ENCODE measurements around the gene SPOCK2.
A peak's percentile ranks its signal among the peaks of the same experiment; 100 is the strongest.

Gene SPOCK2

DNA sequence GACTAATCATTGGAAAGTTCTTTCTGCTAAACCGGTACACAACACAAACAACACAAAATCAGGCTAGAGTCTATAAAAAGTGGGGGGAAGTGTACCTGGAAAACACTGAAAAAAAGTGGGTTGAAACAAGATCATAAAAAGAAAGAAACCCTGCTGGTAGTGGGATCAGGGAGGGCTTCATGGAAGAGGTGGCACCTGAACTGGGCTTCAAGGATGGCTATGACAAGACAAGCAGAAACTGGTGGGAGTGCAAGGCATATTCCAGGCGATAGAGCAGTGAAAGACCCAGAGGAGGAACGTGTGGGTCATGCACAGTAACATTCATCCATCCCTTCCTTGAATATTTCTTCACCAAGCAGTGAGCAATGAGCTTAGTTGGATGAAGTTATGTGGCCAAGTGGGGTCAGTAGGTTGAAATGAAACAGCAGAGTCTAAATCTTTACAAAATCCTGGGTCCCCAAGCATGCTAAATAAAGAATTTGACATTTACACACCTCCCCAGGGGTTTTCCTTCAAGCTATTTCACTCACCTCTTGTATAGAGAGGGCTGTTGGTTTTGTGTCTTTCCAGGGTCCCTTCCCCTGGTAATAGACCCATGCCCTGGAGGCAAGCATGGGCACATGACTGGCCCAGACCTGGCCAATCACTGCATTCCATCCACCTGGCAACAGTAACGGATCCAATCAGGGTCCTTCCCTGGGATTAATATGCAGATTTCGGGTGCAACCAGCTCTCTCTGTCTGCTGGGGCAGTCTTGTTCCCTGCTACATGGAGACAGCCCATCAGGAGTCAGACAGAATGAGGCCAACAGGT, 38.2 kb downstream of the SPOCK2 start:
- DNase-seq (ENCODE audit: insufficient read length, low spot score) = no peak
- FAIRE-seq = no peak
- TF ChIP-seq PAX5 (IDR thresholded peaks at IDR 0.05; ENCODE audit: insufficient read depth, low read length, severe bottlenecking) = no peak
- no peak for TF ChIP-seq POU2F2 (IDR thresholded peaks at IDR 0.05; ENCODE audit: low read depth, low read length)
- TF ChIP-seq SPI1 (IDR thresholded peaks at IDR 0.05; ENCODE audit: low read depth, low read length) = no peak
- TF ChIP-seq TAF1 (IDR thresholded peaks at IDR 0.05; ENCODE audit: low read depth, low read length) = no peak

DNA sequence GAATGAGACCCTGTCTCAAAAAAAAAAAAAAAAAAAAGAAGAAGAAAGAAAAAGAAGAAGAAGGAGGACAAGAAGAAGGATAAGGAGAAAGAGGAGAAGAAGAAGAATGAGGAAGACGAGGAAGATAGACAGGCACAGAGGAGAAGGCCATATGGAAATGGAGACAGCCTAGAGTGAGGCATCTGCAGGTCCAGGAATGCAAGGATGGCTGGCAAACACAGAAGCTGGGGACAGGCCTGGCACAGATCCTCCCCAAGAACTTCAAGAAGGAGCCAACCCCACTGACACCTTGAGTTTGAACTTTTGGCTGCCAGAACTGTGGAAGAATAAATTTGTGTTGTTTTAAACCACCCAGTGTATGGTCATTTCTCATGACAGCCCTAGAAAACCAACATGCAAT, 38.9 kb downstream of the SPOCK2 start:
- TF ChIP-seq POLR2A (IDR thresholded peaks at IDR 0.05; ENCODE audit: low read depth, low read length) (no peak), POU2F2 (IDR thresholded peaks at IDR 0.05; ENCODE audit: low read depth, low read length) (no peak), TAF1 (IDR thresholded peaks at IDR 0.05; ENCODE audit: low read depth, low read length) (no peak), PAX5 (IDR thresholded peaks at IDR 0.05; ENCODE audit: insufficient read depth, low read length, severe bottlenecking) (no peak), SPI1 (IDR thresholded peaks at IDR 0.05; ENCODE audit: low read depth, low read length) (no peak), POLR2AphosphoS5 (IDR thresholded peaks at IDR 0.05; ENCODE audit: low read depth, low read length) (no peak)
- no peak for FAIRE-seq
- no peak for DNase-seq (ENCODE audit: insufficient read length, low spot score)

DNA sequence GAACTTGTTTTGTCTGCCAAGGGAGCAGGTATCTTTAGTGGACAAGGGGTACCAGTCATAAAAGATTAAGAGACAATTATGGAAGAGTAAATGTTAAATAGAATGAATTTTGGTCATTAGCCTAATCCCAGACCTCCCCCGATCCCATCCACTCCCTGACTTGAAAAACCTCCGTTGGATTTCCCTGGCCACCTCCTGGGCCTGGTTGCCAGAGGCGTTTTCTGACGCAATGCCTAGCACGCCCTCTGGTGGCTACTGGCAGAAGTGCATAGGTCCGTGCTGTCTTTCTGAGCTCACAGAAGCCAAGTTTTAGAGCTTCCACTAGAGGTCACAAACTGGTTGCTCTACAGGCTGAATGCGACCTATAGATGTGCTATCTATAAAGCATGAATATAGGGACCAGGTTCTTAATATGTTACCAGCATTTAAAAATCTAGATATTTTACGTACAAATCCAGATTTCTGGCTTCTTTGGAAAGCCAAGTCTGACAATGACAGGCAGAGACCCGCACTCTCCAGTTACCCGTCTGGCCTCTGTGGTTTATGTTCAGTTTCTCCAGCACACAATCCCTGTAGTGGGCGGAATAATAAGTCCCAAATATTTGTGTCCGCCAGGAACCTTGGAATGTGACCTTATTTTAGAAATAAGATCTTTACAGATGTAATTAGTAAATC, 39.8 kb downstream of the SPOCK2 start:
- FAIRE-seq (peak; percentile 94), DNase-seq (ENCODE audit: insufficient read length, low spot score) (peak; percentile 78)
- TF ChIP-seq POLR2A (IDR thresholded peaks at IDR 0.05; ENCODE audit: low read depth, low read length) (no peak), POLR2AphosphoS5 (IDR thresholded peaks at IDR 0.05; ENCODE audit: low read depth, low read length) (no peak), POU2F2 (IDR thresholded peaks at IDR 0.05; ENCODE audit: low read depth, low read length) (no peak), SPI1 (IDR thresholded peaks at IDR 0.05; ENCODE audit: low read depth, low read length) (no peak), PAX5 (IDR thresholded peaks at IDR 0.05; ENCODE audit: insufficient read depth, low read length, severe bottlenecking) (no peak), TAF1 (IDR thresholded peaks at IDR 0.05; ENCODE audit: low read depth, low read length) (no peak)

DNA sequence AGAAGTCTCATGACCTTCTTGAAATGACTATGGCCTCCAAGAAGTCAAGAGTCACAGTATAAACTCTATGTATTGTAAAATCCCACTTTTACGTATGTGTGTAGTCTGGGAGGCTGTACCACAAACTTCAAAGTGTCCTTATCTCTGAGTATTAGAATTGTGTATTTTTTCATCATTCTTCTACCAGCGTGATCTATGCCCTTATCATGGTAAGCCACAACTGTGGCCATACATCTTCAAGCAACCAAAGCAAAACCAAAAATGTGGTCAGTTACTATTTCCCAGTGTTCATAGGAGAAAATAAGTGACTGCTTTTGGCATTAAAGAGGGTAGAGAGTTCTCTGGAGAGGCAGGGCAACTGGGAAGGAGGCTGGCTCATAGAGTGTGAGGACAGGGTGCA, 42.8 kb downstream of the SPOCK2 start:
- DNase-seq (ENCODE audit: insufficient read length, low spot score) = no peak
- FAIRE-seq = no peak
- TF ChIP-seq POLR2A (IDR thresholded peaks at IDR 0.05; ENCODE audit: low read depth, low read length) (no peak), POU2F2 (IDR thresholded peaks at IDR 0.05; ENCODE audit: low read depth, low read length) (no peak), TAF1 (IDR thresholded peaks at IDR 0.05; ENCODE audit: low read depth, low read length) (no peak), PAX5 (IDR thresholded peaks at IDR 0.05; ENCODE audit: insufficient read depth, low read length, severe bottlenecking) (no peak)

DNA sequence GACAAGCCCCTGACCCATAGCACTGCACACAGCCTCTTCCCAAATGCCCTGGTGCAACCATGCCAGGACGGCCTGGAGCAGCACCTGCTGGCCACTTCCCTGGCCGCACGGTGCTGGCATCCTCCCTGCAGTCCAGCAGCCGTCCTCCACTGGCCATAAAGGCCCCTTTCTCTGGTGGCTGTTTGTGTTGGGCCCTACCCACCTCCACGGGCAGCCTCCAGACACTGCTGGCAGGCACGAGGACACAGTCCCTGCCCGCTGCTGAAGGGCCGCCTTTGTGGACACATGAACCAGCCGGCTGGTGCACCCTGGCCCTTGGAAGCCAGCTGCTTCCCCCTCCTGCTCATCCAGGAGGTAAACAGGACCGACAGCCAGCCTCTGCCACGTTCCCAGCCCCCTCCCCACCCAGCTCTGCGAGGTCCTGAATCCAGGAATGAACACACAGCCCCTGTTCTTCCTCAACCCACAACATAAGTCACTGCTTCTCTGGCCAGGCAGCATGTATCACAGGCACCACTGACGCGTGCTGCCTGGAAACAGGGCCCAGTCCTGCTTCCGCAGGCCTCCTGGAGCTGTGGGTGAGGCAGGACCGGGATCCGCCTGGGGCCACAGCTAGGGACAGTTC, 43.8 kb downstream of the SPOCK2 start:
- TF ChIP-seq POLR2AphosphoS5 (IDR thresholded peaks at IDR 0.05; ENCODE audit: low read depth, low read length) (no peak), PAX5 (IDR thresholded peaks at IDR 0.05; ENCODE audit: insufficient read depth, low read length, severe bottlenecking) (no peak), TAF1 (IDR thresholded peaks at IDR 0.05; ENCODE audit: low read depth, low read length) (no peak), POU2F2 (IDR thresholded peaks at IDR 0.05; ENCODE audit: low read depth, low read length) (no peak), SPI1 (IDR thresholded peaks at IDR 0.05; ENCODE audit: low read depth, low read length) (no peak), POLR2A (IDR thresholded peaks at IDR 0.05; ENCODE audit: low read depth, low read length) (no peak)
- no peak for FAIRE-seq

DNA sequence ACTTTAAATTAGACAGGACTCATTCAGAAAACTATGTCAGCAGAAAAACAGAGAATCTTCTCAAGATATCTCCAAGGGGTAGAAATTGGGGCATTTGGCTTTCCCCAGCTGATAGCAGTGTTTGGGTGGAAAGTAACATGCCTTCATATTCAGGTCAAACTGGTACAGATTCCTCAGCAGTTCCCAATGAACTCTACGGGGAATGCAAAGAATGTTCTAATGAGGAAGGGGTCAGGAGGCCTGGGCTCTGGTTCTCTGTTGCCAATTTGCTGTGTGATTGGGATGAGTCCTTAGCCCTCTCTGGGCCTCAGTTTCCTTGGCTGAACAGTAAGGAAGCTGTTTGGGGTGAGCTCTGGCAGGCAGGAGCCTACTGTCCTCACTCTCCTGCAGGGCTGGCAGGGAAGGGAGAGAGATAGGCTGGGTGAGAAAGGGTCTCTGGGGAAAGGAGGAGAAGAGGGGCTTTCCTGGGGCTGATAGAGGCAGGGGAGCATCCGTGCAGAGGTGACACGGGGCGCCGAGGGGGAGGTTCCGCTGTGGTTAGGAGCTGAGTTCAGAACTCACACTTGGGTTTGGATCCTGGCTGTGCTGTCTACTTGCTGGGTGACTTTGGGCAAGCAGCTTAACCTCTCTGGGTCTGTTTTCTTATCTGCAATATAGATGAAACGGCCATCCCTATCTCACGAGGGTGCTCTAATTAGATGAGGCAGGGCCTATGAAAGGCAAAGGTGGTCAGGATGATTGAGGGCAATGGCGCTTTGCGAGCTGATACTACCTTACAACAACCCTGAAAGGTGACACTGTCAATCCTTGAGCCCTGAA, 45.1 kb downstream of the SPOCK2 start:
- TF ChIP-seq SPI1 (IDR thresholded peaks at IDR 0.05; ENCODE audit: low read depth, low read length) (no peak), PAX5 (IDR thresholded peaks at IDR 0.05; ENCODE audit: insufficient read depth, low read length, severe bottlenecking) (no peak), POU2F2 (IDR thresholded peaks at IDR 0.05; ENCODE audit: low read depth, low read length) (no peak), POLR2A (IDR thresholded peaks at IDR 0.05; ENCODE audit: low read depth, low read length) (no peak), POLR2AphosphoS5 (IDR thresholded peaks at IDR 0.05; ENCODE audit: low read depth, low read length) (no peak), TAF1 (IDR thresholded peaks at IDR 0.05; ENCODE audit: low read depth, low read length) (no peak)
- DNase-seq (ENCODE audit: insufficient read length, low spot score) = no peak
- no peak for FAIRE-seq

More for the DNA sequence above, 43.8 kb downstream of the SPOCK2 start:
- no peak for DNase-seq (ENCODE audit: insufficient read length, low spot score)

DNA sequence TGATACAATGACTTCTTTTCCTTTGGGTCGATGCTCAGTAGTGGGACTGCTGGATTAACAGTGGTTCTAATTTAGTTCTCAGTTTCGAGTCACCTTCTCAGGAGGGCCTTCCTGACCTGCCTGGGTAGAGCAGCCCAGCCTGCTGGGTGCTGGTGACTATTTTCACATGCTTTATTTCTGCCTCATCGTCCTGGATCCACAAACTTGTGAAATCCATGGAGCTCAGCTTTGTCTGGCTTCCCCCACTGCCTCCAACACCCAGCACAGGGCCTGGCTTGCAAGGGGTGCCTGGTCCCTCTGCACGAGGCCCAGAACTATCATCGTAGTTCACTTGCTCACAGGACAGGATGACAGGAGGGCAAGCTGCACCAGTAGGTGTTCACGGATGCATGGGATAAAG, 46.9 kb downstream of the SPOCK2 start:
- FAIRE-seq (no peak), DNase-seq (ENCODE audit: insufficient read length, low spot score) (no peak)
- no peak for TF ChIP-seq POU2F2 (IDR thresholded peaks at IDR 0.05; ENCODE audit: low read depth, low read length)
- TF ChIP-seq SPI1 (IDR thresholded peaks at IDR 0.05; ENCODE audit: low read depth, low read length) = no peak
- TF ChIP-seq TAF1 (IDR thresholded peaks at IDR 0.05; ENCODE audit: low read depth, low read length) = no peak

DNA sequence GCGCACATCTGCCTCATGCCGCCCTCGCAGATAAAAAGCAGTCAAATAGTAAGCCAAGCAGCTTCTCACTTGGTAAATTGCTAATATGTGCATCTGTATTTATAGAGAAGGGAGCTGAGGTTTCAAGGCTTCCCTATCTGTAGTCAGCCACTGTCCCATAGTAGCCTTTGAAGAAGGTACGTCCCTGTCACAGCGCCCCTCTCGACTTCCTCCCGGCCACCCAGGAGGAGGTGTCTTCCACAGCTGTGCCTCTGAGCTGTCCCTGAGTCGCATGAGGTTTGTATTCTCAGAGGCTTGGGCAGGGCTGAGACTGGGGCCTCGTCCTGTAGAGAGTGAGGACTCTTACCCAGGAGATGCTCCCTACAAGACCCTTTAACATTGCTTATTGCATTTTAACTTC, 49.0 kb downstream of the SPOCK2 start:
- DNase-seq (ENCODE audit: insufficient read length, low spot score) = no peak
- no peak for FAIRE-seq
- TF ChIP-seq SPI1 (IDR thresholded peaks at IDR 0.05; ENCODE audit: low read depth, low read length) (no peak), POU2F2 (IDR thresholded peaks at IDR 0.05; ENCODE audit: low read depth, low read length) (no peak), TAF1 (IDR thresholded peaks at IDR 0.05; ENCODE audit: low read depth, low read length) (no peak), POLR2A (IDR thresholded peaks at IDR 0.05; ENCODE audit: low read depth, low read length) (no peak), POLR2AphosphoS5 (IDR thresholded peaks at IDR 0.05; ENCODE audit: low read depth, low read length) (no peak), PAX5 (IDR thresholded peaks at IDR 0.05; ENCODE audit: insufficient read depth, low read length, severe bottlenecking) (no peak)

Data from GM12891 (cell line).